A673 (cell line): Measurements from ENCODE around the gene SKA2. TPM values are rescaled to one million over a fixed set of nuclear protein-coding genes. Genes with fewer than 3 reads are reported as not detected.

Experiments used
- BruUV-seq: library from RNA; stranded (reverse); fragments of 400-500 nt; replicated peaks from 2 replicates; lab custom pipeline; 2021; lab: Mats Ljungman, UMichigan
- CTCF ChIA-PET: fragments of 300-600 bp; sonication (Branson Sonifier 250); formaldehyde crosslinking; loops from one replicate; lab custom pipeline; 2022; ENCODE audit warnings: antibody characterized with exemption; lab: Charles Lee
- POLR2A ChIA-PET: fragments of 300-600 bp; sonication (Branson Sonifier 250); formaldehyde crosslinking; loops from one replicate; lab custom pipeline; 2022; ENCODE audit warnings: antibody characterized with exemption; ENCODE audit not compliant: low non-redundant PET; lab: Charles Lee
- DNase-seq: peaks from one replicate; pipeline ENCODE4 v3.0.0-alpha.2; 2015; ENCODE audit warnings: low spot score
- H3K27ac ChIP-seq: fragments of 200-600 bp; sonication (generic); 2 replicates; pipeline ENCODE4 v1.5.1; 2016; ENCODE audit warnings: mixed run types, low read depth, mild to moderate bottlenecking, mixed read lengths, antibody characterized with exemption, low read length; ENCODE audit not compliant: poor library complexity, severe bottlenecking
- H3K27me3 ChIP-seq: fragments of 200-600 bp; sonication (generic); replicated peaks from 2 replicates; pipeline ENCODE4 v1.6.1; 2017; ENCODE audit warnings: mixed run types, low read depth, mild to moderate bottlenecking, mixed read lengths, antibody characterized with exemption, low read length; ENCODE audit not compliant: insufficient read depth, poor library complexity
- H3K36me3 ChIP-seq: fragments of 200-600 bp; sonication (generic); 2 replicates; pipeline ENCODE4 v1.6.1; 2016; ENCODE audit warnings: mixed run types, mild to moderate bottlenecking, mixed read lengths, antibody characterized with exemption, low read length; ENCODE audit not compliant: insufficient read depth, poor library complexity, severe bottlenecking
- H3K4me1 ChIP-seq: fragments of 200-600 bp; sonication (generic); 2 replicates; pipeline ENCODE4 v1.6.1; 2017; ENCODE audit warnings: mixed run types, mild to moderate bottlenecking, mixed read lengths, antibody characterized with exemption, low read length; ENCODE audit not compliant: insufficient read depth, poor library complexity, severe bottlenecking
- H3K4me3 ChIP-seq: fragments of 200-600 bp; sonication (generic); 2 replicates; pipeline ENCODE4 v1.5.1; 2016; ENCODE audit warnings: low read depth, mixed run types, mild to moderate bottlenecking, mixed read lengths, low read length; ENCODE audit not compliant: poor library complexity, severe bottlenecking
- H3K9me3 ChIP-seq: fragments of 200-600 bp; sonication (generic); 2 replicates; pipeline ENCODE4 v1.6.1; 2016; ENCODE audit warnings: mixed run types, low read depth, mild to moderate bottlenecking, mixed read lengths, antibody characterized with exemption, low read length; ENCODE audit not compliant: poor library complexity, severe bottlenecking
- CTCF ChIP-seq: fragments of 300-800, 200-600 bp; sonication (generic); conservative IDR thresholded peaks from 2 replicates; pipeline ENCODE4 v1.5.1; 2017; ENCODE audit warnings: low read depth, mild to moderate bottlenecking, antibody characterized with exemption, low read length, moderate library complexity, mixed read lengths
- EZH2 ChIP-seq: fragments of 200-600 bp; sonication (generic); IDR thresholded peaks from 2 replicates; pipeline ENCODE4 v1.6.1; 2017; ENCODE audit warnings: borderline replicate concordance, low read depth, mild to moderate bottlenecking, mixed read lengths, antibody characterized with exemption, low read length; ENCODE audit not compliant: poor library complexity, severe bottlenecking
- intact Hi-C: fragments of 100-400 bp; cut with micrococcal nuclease; formaldehyde crosslinking; loops from one replicate; pipeline ENCODE4 v1.10.0; 2022; ENCODE audit not compliant: unreplicated experiment
- microRNA-seq: library from miRNA; unstranded; fragments of <30 nt; microRNA quantifications from one replicate; pipeline ENCODE4 v1.2.0, GENCODE V29; 2021
- total RNA-seq: library from RNA; stranded (reverse); gene quantifications from 2 replicates; pipeline ENCODE4 v1.2.3, GENCODE V29; 2021

SKA2 gene
- total RNA-seq, 1 experiment from 2014 or later: 127 TPM

GRCh38 chr17:59062509-59062908 lies 92.5 kb downstream of the SKA2 start:
- Histone ChIP-seq H3K4me3 (no peak overlapping the region), H3K4me1 (no peaks in the 10 kb centered on the region), H3K27ac (no peak overlapping the region), H3K9me3 (no peaks in the 10 kb centered on the region), H3K36me3 (no peaks in the 10 kb centered on the region), H3K27me3 (no peaks in the 10 kb centered on the region)
- no TSS peak for BruUV-seq
- intact Hi-C loops: no loop called here
- DNase-seq: no peak
- TF ChIP-seq CTCF (no peak), EZH2 (no peak)
- POLR2A ChIA-PET: no interaction called here
- CTCF ChIA-PET: no interaction called here

Small RNA genes within 50 kb of the gene (microRNA-seq; reads per million reads assigned to microRNA genes)
- gene MIR301A: 3,825 reads per million, percentile 91 among the genes with 10 or more reads in this experiment
- gene MIR454: 5,160 reads per million, percentile 93 among the genes with 10 or more reads in this experiment

Other genes starting within 250 kb of the SKA2 start
- gene TRIM37, start 48.3 kb downstream of the SKA2 start, total RNA-seq: 39.4 and 40.0 TPM in 2 replicates
- 123 and 130 TPM in 2 replicates for gene PRR11, start 560 bp upstream of the SKA2 start, total RNA-seq
- 21.1 and 22.5 TPM in 2 replicates for gene SMG8, start 54.8 kb upstream of the SKA2 start, total RNA-seq
- 2.6 and 5.1 TPM in 2 replicates for gene GDPD1, start 65.3 kb upstream of the SKA2 start, total RNA-seq
- gene YPEL2, start 176.5 kb upstream of the SKA2 start, total RNA-seq: 0.60 and 0.96 TPM in 2 replicates